IMR-90 (cell line): ENCODE results near the gene PTPRN2. TPM values are rescaled to one million over a fixed set of nuclear protein-coding genes. Genes with fewer than 3 reads are reported as not detected.

Source experiments
- ATAC-seq: fragments of 200-7000 bp; cut with Tn5 transposase; 2 replicates; pipeline ENCODE4 v1.9.1; 2020; ENCODE audit warnings: low read depth, mild to moderate bottlenecking, moderate library complexity
- BruUV-seq: library from RNA; stranded (reverse); fragments of 400-500 nt; replicated peaks from 2 replicates; lab custom pipeline; 2021; lab: Mats Ljungman, UMichigan
- CTCF ChIA-PET: fragments of 300-600 bp; formaldehyde crosslinking; extraction: SDS; loops from one replicate; lab custom pipeline; 2021; ENCODE audit warnings: antibody characterized with exemption; lab: Yijun Ruan, JAX
- POLR2A ChIA-PET: fragments of 300-600 bp; sonication (Branson Sonifier 250); formaldehyde crosslinking; loops from one replicate; lab custom pipeline; 2022; ENCODE audit warnings: antibody characterized with exemption; ENCODE audit not compliant: unreplicated experiment; lab: Charles Lee
- DNase-seq: peaks from one replicate; pipeline ENCODE4 v3.0.0; 2013
- H2AFZ ChIP-seq: replicated peaks from 2 replicates; pipeline ENCODE3; 2013; ENCODE audit warnings: low read length, mild to moderate bottlenecking; ENCODE audit not compliant: poor library complexity
- H2AK5ac ChIP-seq: 2 replicates; pipeline ENCODE4 v1.6.1; 2013; ENCODE audit warnings: low read depth, low read length, inconsistent platforms
- H2AK9ac ChIP-seq: replicated peaks from 2 replicates; pipeline ENCODE3; 2013; ENCODE audit warnings: mild to moderate bottlenecking, low read depth, low read length, moderate library complexity; ENCODE audit not compliant: poor library complexity
- H2BK120ac ChIP-seq: 2 replicates; pipeline ENCODE4 v1.6.1; 2013; ENCODE audit warnings: low read depth, low read length, inconsistent platforms
- H2BK15ac ChIP-seq: 3 replicates; pipeline ENCODE4 v1.6.1; 2013; ENCODE audit warnings: low read depth, low read length, inconsistent platforms
- H2BK20ac ChIP-seq: 2 replicates; pipeline ENCODE4 v1.6.1; 2013; ENCODE audit warnings: low read depth, mild to moderate bottlenecking, inconsistent platforms, low read length, moderate library complexity
- H2BK5ac ChIP-seq: 2 replicates; pipeline ENCODE4 v1.6.1; 2013; ENCODE audit warnings: mild to moderate bottlenecking, low read depth, low read length, inconsistent platforms; ENCODE audit not compliant: poor library complexity, severe bottlenecking
- H3K14ac ChIP-seq: replicated peaks from 2 replicates; pipeline ENCODE4 v1.6.1; 2013; ENCODE audit warnings: low read depth, low read length, inconsistent platforms
- H3K18ac ChIP-seq: 2 replicates; pipeline ENCODE4 v1.6.1; 2013; ENCODE audit warnings: low read depth, low read length, control low read depth
- H3K23ac ChIP-seq: 2 replicates; pipeline ENCODE4 v1.6.1; 2013; ENCODE audit warnings: low read depth, low read length, inconsistent platforms
- H3K27ac ChIP-seq: 2 replicates; pipeline ENCODE4 v1.5.1; 2013; ENCODE audit warnings: mild to moderate bottlenecking, control low read depth, low read length; ENCODE audit not compliant: insufficient read depth
- H3K27me3 ChIP-seq: 2 replicates; pipeline ENCODE4 v1.6.1; 2013; ENCODE audit warnings: low read length; ENCODE audit not compliant: control insufficient read depth, insufficient read depth
- H3K36me3 ChIP-seq: 2 replicates; pipeline ENCODE4 v1.6.1; 2013; ENCODE audit warnings: low read length, mixed read lengths; ENCODE audit not compliant: control insufficient read depth, insufficient read depth
- H3K4ac ChIP-seq: 2 replicates; pipeline ENCODE4 v1.6.1; 2013; ENCODE audit warnings: low read depth, low read length, inconsistent platforms
- H3K4me1 ChIP-seq: 2 replicates; pipeline ENCODE4 v1.6.1; 2013; ENCODE audit warnings: low read length, mixed read lengths; ENCODE audit not compliant: control insufficient read depth, insufficient read depth
- H3K4me2 ChIP-seq: 2 replicates; pipeline ENCODE4 v1.6.1; 2013; ENCODE audit warnings: low read depth, mild to moderate bottlenecking, control low read depth, low read length, moderate library complexity
- H3K4me3 ChIP-seq: 2 replicates; pipeline ENCODE4 v1.5.1; 2013; ENCODE audit warnings: low read depth, mild to moderate bottlenecking, control low read depth, low read length, moderate library complexity; ENCODE audit not compliant: insufficient read depth
- H3K56ac ChIP-seq: 2 replicates; pipeline ENCODE4 v1.6.1; 2013; ENCODE audit warnings: low read length, inconsistent platforms; ENCODE audit not compliant: insufficient read depth; ENCODE audit errors: extremely low read depth
- H3K79me1 ChIP-seq, 2 experiments: 2 replicates each; pipeline ENCODE4 v1.6.1; 2013; ENCODE audit warnings: low read length in 2 of 2, inconsistent platforms in 1 of 2, low read depth in 1 of 2
- H3K9ac ChIP-seq: 2 replicates; pipeline ENCODE4 v1.6.1; 2013; ENCODE audit warnings: low read depth, low read length, control low read depth
- H3K9me1 ChIP-seq: 2 replicates; pipeline ENCODE4 v1.6.1; 2013; ENCODE audit warnings: low read length, inconsistent platforms; ENCODE audit not compliant: insufficient read depth
- H3K9me3 ChIP-seq: 2 replicates; pipeline ENCODE4 v1.6.1; 2013; ENCODE audit warnings: low read length; ENCODE audit not compliant: control insufficient read depth, insufficient read depth
- H4K20me1 ChIP-seq: 2 replicates; pipeline ENCODE4 v1.6.1; 2013; ENCODE audit warnings: low read length, inconsistent platforms; ENCODE audit not compliant: insufficient read depth
- H4K5ac ChIP-seq: 2 replicates; pipeline ENCODE4 v1.6.1; 2013; ENCODE audit warnings: mild to moderate bottlenecking, low read depth, low read length, control low read depth
- H4K8ac ChIP-seq, 2 experiments: 2 replicates each; pipeline ENCODE4 v1.6.1; 2013; ENCODE audit warnings: low read depth in 2 of 2, low read length in 2 of 2, control low read depth in 1 of 2, inconsistent platforms in 1 of 2
- H4K91ac ChIP-seq: 2 replicates; pipeline ENCODE4 v1.6.1; 2013; ENCODE audit warnings: low read depth, low read length, inconsistent platforms; ENCODE audit not compliant: insufficient read depth
- BHLHE40 ChIP-seq: fragments of 150-350 bp; IDR thresholded peaks from 2 replicates; pipeline ENCODE4 v1.6.1; 2016; ENCODE audit warnings: mild to moderate bottlenecking, low read depth, low read length
- CEBPB ChIP-seq: IDR thresholded peaks from 2 replicates; pipeline ENCODE4 v1.6.1; 2012; ENCODE audit warnings: low read depth, low read length, improper control_type of control experiment
- CHD1 ChIP-seq: IDR thresholded peaks from 2 replicates; pipeline ENCODE4 v1.6.1; 2012; ENCODE audit warnings: low read depth, low read length, improper control_type of control experiment
- FOS ChIP-seq: fragments of 150-350 bp; IDR thresholded peaks from 2 replicates; pipeline ENCODE4 v1.6.1; 2016; ENCODE audit warnings: low read depth, low read length
- MAFK ChIP-seq: IDR thresholded peaks from 2 replicates; pipeline ENCODE4 v1.6.1; 2012; ENCODE audit warnings: low read depth, low read length, improper control_type of control experiment
- MAZ ChIP-seq: IDR thresholded peaks from 2 replicates; pipeline ENCODE4 v1.6.1; 2012; ENCODE audit warnings: low read depth, mild to moderate bottlenecking, low read length, improper control_type of control experiment, moderate library complexity, borderline replicate concordance
- MXI1 ChIP-seq: IDR thresholded peaks from 2 replicates; pipeline ENCODE4 v1.6.1; 2012; ENCODE audit warnings: low read depth, mild to moderate bottlenecking, low read length, moderate library complexity, borderline replicate concordance
- NFE2L2 ChIP-seq: fragments of 150-350 bp; IDR thresholded peaks from 2 replicates; pipeline ENCODE4 v1.6.1; 2016; ENCODE audit warnings: low read depth, mild to moderate bottlenecking, low read length
- POLR2A ChIP-seq: IDR thresholded peaks from 2 replicates; pipeline ENCODE4 v1.6.1; 2012; ENCODE audit warnings: mild to moderate bottlenecking, low read depth, low read length
- RAD21 ChIP-seq: IDR thresholded peaks from 2 replicates; pipeline ENCODE4 v1.6.1; 2012; ENCODE audit warnings: low read length, improper control_type of control experiment
- RCOR1 ChIP-seq: IDR thresholded peaks from 2 replicates; pipeline ENCODE4 v1.6.1; 2012; ENCODE audit warnings: mild to moderate bottlenecking, low read length, improper control_type of control experiment; ENCODE audit not compliant: insufficient replicate concordance
- RFX5 ChIP-seq: IDR thresholded peaks from 2 replicates; pipeline ENCODE4 v1.8.0; 2012; ENCODE audit warnings: low read depth, mild to moderate bottlenecking, low read length, moderate library complexity
- SMC3 ChIP-seq: fragments of 150-350 bp; IDR thresholded peaks from 2 replicates; pipeline ENCODE4 v1.6.1; 2016; ENCODE audit warnings: low read depth, mild to moderate bottlenecking, antibody characterized with exemption, low read length, moderate library complexity
- WGBS, 2 experiments: methylation state at CpG; one replicate each; pipeline versions ENCODE4 v1.1.5 to v1.1.7; 2013; ENCODE audit warnings: missing lambda C conversion rate in 2 of 2; ENCODE audit not compliant: insufficient read length in 1 of 2; ENCODE audit errors: extremely low coverage in 2 of 2; 5-methylcytosine and 5-hydroxymethylcytosine counted together
- dilution Hi-C: fragments of 300-500 bp; cut with HindIII; formaldehyde crosslinking; loops from one replicate; pipeline ENCODE4 v1.14.3; 2018; ENCODE audit warnings: low sequenced_read_pairs; ENCODE audit not compliant: unreplicated experiment
- in situ Hi-C: fragments of 300-500 bp; cut with MboI; formaldehyde crosslinking; loops from 3 replicates; pipeline ENCODE4 v1.14.3; 2019; ENCODE audit warnings: low sequenced_read_pairs, inconsistent platforms, mixed read lengths
- intact Hi-C: fragments of 100-400 bp; cut with micrococcal nuclease; formaldehyde crosslinking; loops from 2 replicates; pipeline ENCODE4 v1.10.0; 2022
- polyA plus RNA-seq, 3 experiments: library from polyadenylated mRNA; depleted of rRNA; stranded (reverse); fragments of >200 nt; gene quantifications; 2 replicates each; pipeline ENCODE4 v1.2.3, GENCODE V29; 2012; ENCODE audit warnings: low replicate concordance in 1 of 3
- total RNA-seq: library from RNA; depleted of rRNA; stranded (reverse); fragments of >200 nt; gene quantifications from 2 replicates; pipeline ENCODE4 v1.2.3, GENCODE V29; 2012
- TF ChIP-seq, protein P1 (sequence below): fragments of 150-350 bp; IDR thresholded peaks from 2 replicates; pipeline ENCODE4 v1.6.1; 2017; ENCODE audit warnings: mild to moderate bottlenecking, antibody characterized with exemption, low read length, low read depth
- TF ChIP-seq, protein P2 (sequence below): conservative IDR thresholded peaks from 2 replicates; pipeline ENCODE4 v1.5.1; 2012; ENCODE audit warnings: mild to moderate bottlenecking, low read depth, low read length, improper control_type of control experiment
- TF ChIP-seq, protein P3 (sequence below): fragments of 150-350 bp; IDR thresholded peaks from 2 replicates; pipeline ENCODE4 v1.6.1; 2016; ENCODE audit warnings: low read depth, mild to moderate bottlenecking, low read length, moderate library complexity, borderline replicate concordance

PTPRN2 gene
- total and polyA plus RNA-seq, 2 of the 4 experiments (the other 2 are of a cell fraction), result 0.03 TPM; not detected in 1

DNA sequence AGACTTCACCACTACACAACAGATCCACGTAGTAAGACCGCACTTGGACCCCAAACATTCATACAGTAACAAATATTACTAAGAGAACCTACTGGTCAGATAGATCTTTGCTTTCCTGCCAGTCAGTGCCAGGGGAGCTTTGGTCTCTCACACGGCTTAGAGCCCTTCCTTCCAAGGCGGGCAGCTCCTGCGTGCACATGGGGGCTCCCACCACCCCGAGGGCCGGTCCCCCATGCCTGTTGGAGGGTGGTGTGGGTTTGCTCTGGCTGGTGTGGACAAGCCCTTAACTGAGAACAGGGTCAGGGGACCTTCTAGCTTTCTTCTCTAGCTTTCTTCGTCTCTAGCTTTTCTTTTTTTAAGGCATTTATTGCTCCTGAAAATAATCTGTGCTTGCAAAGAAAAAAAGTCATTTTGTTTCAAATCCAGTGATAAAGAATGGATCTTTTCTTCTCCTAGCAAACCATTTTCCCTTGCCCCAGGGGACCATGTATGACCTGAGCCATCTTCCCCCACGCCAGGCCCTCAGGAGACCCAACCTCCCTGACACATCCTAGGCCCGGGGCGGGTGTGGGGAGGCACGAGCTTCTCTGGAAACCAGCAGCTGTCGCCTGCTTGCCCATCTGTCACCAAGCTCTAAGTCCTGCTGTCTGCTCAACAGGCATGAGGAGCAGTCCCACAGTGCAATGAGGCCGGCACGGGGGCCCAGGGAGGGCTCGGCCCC is 591.1 kb downstream of the PTPRN2 start:
- Histone ChIP-seq H3K18ac (no peak overlapping the region), H2BK120ac (no peak overlapping the region), H3K4me3 (no peak overlapping the region), H3K27ac (no peak overlapping the region), H3K4me2 (no peak overlapping the region), H3K4ac (no peak overlapping the region), H4K5ac (no peak overlapping the region), H2BK20ac (no peak overlapping the region), H4K8ac (no peak overlapping the region), H3K23ac (no peak overlapping the region), H2AFZ (peak overlapping the region; percentile 51), H4K20me1 (no peaks in the 10 kb centered on the region), H2BK5ac (no peak overlapping the region), H3K56ac (no peak overlapping the region), H2BK15ac (no peak overlapping the region), H3K4me1 (no peaks in the 10 kb centered on the region), H4K91ac (no peak overlapping the region), H3K9me1 (no peaks in the 10 kb centered on the region), H3K9me3 (peaks cover 51% of the 10 kb centered on the region), H3K36me3 (no peaks in the 10 kb centered on the region), H2AK9ac (no peak overlapping the region), H3K79me1 (no peaks in the 10 kb centered on the region), H3K14ac (no peak overlapping the region), H3K27me3 (no peaks in the 10 kb centered on the region), H2AK5ac (no peak overlapping the region), H3K9ac (no peak overlapping the region)
- TF ChIP-seq RAD21, result no peak
- no peak for TF ChIP-seq SMC3
- TF ChIP-seq MXI1, result no peak
- TF ChIP-seq CEBPB, result no peak
- no peak for TF ChIP-seq NFE2L2
- TF ChIP-seq, protein P1, sequence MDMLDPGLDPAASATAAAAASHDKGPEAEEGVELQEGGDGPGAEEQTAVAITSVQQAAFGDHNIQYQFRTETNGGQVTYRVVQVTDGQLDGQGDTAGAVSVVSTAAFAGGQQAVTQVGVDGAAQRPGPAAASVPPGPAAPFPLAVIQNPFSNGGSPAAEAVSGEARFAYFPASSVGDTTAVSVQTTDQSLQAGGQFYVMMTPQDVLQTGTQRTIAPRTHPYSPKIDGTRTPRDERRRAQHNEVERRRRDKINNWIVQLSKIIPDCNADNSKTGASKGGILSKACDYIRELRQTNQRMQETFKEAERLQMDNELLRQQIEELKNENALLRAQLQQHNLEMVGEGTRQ, result no peak
- TF ChIP-seq FOS, result no peak
- TF ChIP-seq BHLHE40, result no peak
- TF ChIP-seq POLR2A, result no peak
- no peak for TF ChIP-seq RCOR1
- TF ChIP-seq CHD1, result no peak
- TF ChIP-seq, protein P2, sequence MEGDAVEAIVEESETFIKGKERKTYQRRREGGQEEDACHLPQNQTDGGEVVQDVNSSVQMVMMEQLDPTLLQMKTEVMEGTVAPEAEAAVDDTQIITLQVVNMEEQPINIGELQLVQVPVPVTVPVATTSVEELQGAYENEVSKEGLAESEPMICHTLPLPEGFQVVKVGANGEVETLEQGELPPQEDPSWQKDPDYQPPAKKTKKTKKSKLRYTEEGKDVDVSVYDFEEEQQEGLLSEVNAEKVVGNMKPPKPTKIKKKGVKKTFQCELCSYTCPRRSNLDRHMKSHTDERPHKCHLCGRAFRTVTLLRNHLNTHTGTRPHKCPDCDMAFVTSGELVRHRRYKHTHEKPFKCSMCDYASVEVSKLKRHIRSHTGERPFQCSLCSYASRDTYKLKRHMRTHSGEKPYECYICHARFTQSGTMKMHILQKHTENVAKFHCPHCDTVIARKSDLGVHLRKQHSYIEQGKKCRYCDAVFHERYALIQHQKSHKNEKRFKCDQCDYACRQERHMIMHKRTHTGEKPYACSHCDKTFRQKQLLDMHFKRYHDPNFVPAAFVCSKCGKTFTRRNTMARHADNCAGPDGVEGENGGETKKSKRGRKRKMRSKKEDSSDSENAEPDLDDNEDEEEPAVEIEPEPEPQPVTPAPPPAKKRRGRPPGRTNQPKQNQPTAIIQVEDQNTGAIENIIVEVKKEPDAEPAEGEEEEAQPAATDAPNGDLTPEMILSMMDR, result no peak
- TF ChIP-seq, protein P3, sequence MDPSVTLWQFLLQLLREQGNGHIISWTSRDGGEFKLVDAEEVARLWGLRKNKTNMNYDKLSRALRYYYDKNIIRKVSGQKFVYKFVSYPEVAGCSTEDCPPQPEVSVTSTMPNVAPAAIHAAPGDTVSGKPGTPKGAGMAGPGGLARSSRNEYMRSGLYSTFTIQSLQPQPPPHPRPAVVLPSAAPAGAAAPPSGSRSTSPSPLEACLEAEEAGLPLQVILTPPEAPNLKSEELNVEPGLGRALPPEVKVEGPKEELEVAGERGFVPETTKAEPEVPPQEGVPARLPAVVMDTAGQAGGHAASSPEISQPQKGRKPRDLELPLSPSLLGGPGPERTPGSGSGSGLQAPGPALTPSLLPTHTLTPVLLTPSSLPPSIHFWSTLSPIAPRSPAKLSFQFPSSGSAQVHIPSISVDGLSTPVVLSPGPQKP, result no peak
- no peak for TF ChIP-seq MAFK
- TF ChIP-seq RFX5, result no peak
- no peak for TF ChIP-seq MAZ
- dilution Hi-C loops, result no loop called here
- ChIA-PET POLR2A (no interaction called here), CTCF (no interaction called here)
- 40% methylated on average over 1 of the region's 16 CpGs; no CpG with 5 or more reads in 1 of the 2 experiments for WGBS, 2 experiments
- BruUV-seq, result no TSS peak
- in situ Hi-C loops, result no loop called here
- ATAC-seq, result no peak
- no peak for DNase-seq
- intact Hi-C loops, result no loop called here
